UCSD-AML1 (cell line): Measurements from ENCODE around the gene PALM3.

Experiments
- DNase-seq: peaks from one replicate; lab custom pipeline; 2025; ENCODE audit not compliant: unreplicated experiment; lab: John Stamatoyannopoulos, UW

The PALM3 gene

DNA sequence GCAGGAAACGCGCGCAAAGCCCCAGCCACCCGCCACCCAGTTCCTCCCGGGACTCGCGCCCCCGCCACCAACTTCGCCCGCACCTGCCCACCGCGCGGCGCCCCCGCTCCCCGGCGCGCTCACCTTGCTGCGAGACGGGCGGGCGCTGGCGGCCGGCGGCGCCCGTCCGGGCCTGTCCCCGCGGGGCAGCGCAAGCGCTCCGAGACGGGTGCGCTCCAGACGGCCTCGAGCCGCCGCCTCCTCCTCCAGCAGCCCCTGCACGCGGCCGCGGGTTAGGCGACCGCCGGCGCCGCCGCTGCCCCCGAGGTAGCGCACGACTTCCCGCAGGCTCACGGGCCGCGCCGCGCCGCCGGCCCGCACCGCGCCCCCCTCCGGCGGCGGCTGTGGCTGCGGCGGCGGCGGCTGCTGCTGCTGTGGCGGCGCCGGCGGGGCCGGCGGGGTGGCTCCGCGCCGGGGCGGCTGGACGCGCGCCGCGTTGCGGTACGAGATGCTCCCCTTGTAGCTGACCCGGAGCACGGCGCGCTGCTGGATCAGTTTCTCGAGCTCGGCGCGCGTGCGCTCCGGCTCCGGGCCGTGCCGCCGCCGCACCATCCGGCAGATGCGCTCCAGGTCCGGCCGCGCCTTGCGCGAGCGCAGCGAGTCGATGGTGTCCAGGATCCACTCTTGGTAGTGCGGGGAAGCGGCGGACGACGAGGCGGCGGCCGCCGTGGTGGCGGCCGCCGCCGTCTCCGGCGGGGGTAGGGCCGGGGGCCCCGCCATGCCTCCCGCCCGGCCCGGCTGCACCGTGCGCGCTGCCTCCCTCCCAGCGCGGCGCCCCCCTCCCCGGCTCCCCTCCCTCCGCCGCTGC lies 28.0 kb upstream of the PALM3 start:
- peak; percentile 58 for DNase-seq

DNA sequence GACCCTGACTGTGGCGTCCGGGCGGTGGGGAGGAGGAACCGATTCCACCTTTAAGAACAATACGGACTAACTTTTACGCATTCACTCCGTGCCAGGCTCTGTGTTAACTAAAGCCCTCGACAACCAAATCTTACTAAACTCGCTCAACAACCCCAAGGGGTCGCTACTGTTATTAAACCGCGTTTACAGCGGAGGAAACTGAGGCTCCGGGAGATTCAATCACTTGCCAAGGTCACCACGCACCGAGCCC lies 27.5 kb upstream of the PALM3 start:
- DNase-seq: no peak

GRCh38 chr19:14088634-14089411 lies 26.9 kb upstream of the PALM3 start:
- DNase-seq: no peak

GRCh38 chr19:14086098-14086497 lies 24.2 kb upstream of the PALM3 start:
- DNase-seq: no peak

GRCh38 chr19:14085309-14085995 lies 23.6 kb upstream of the PALM3 start, which contains the start of gene C19orf67:
Gene C19orf67, minus strand, starts transcription at chr19:14085783. Its CDS starts 156 bp downstream, at chr19:14085627.
- no peak for DNase-seq

DNA sequence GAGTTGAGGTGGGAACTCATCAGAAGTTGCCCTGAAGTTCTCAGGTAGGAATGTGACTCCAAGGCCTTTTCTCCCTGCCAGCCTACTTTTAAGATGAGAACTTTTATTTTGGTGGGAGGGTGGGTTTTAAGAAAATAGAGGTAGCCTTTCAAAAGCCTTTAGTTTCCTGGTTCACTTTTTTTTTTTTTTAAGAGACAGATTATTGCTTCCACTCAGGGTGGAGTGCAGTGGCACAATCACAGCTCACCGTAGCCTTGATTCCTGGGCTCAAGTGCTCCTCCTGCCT lies 20.7 kb upstream of the PALM3 start:
- DNase-seq: no peak

GRCh38 chr19:14081797-14082674 lies 20.2 kb upstream of the PALM3 start:
- no peak for DNase-seq

GRCh38 chr19:14080887-14081796 lies 19.3 kb upstream of the PALM3 start:
- peak; percentile 98 for DNase-seq

- no peak for DNase-seq
These were observed 16.5 kb upstream of the PALM3 start for GRCh38 chr19:14078411-14078810.

DNA sequence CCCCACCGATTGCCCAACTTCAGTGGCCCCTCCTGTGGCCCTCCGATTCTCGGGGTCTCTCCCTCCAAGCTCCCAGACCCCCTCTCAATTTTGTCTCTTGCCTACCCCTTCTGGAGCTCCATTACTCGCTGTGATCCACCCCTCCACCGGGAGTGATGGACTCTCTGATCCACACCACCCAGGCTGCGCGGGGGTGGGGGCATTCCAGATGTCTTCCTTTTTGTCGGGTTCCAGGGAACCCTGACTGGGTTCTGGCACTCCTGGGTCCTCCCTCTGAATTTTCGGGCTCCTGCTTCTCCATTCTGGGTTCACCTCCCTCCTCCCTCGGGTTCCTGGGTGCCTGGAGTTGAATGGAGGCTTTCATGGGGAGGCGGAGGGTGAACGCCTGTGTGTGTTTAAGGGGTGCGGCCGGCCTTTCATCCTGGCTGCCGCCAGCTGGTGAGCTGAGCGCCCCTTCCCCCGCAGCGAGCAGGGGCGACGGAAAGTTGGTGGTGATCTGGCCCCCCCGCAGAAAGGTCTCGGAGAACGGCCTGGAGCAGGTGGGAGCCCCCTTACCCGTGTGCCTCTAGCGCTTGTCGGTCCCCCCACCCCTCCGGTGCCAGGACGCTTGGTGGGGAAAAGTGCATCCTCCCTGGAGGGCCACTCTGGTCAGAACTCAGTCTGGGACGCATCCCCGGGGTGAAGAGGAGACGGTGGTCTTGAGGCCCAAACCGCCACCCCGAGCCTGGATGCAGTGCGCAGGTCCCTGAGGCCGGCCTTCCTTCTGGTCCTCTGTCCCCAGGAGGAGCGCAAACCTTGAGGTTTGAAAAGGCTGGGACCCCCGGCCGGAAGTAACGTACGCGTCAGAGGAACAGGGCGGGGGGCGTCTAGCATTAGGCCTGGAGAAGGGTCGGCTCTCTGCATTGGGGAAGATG lies 12.3 kb upstream of the PALM3 start:
- DNase-seq: no peak

DNA sequence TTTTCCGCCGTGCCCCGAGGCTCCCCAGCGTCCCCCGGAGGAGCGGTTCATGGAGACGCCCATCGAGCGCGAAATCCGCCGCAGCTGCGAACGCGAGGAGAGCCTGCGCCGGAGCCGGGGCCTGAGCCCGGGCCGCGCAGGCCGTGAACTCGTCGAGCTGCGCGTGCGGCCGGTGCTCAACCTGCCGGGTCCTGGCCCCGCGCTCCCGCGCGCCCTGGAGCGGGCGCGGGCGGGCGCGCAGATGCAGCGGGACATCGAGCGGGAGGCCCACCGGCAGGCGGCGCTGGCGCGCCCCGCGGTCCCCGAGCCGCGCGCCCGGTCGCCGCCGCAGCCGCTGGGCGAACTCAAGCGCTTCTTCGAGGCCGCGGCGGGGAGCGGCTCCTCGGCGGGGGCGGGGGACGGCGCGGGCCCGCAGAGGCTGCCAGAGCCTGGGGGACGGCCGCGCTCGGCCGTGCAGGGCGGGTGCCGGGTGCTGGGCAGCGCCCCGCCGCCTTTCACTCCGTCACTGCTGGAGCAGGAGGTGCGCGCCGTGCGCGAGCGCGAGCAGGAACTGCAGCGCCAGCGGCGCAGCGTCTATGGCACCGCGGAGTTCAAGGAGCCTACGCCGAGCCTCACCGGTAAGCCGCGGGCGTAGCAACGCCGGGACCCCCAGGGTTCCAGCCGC lies 11.5 kb upstream of the PALM3 start:
- peak; percentile 84 for DNase-seq

DNA sequence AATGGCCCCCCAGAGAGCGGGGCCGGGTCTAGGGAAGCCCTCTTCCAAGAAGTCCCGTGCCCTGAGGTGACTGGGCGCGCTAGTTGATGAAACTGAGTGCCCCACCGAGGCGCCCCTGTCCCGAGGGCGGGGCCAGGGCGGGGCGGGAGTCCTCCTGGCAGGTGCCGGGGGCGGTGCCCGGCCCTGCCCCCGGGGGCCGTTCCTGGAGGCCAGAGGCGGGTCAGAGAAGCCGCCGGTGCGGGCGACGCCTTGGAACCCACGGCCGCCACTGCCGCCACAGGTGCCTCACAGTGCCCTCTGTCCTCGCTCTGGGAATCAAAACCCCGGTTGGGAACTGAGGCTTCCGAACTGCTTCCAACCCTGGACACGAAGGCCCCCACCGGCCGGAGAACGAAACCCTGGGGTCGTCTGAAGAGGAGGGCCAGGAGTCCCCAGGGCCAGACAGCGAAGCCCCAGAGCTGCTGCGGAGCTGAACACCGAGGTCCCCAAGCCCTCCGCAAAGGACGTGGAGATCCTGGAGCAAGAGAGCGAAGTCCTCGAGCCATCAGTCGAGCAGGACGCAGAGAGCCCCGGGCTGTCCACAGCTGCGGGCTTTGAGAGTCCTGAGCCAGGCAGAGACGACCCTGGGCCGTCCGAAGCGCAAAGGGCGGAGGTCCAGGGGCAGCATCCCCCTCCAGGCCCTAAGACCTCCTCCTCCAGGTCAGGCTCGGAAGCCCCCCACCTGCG lies 10.8 kb upstream of the PALM3 start, which contains the start of gene MISP3:
TSS of gene MISP3 (plus strand) at position 252 of the 726 bp plus-strand sequence. CDS start 524 bp downstream, outside the sequence.
- peak; percentile 52 for DNase-seq

GRCh38 chr19:14070268-14071050 lies 8.6 kb upstream of the PALM3 start:
- no peak for DNase-seq

GRCh38 chr19:14066134-14066533 lies 4.3 kb upstream of the PALM3 start:
- DNase-seq: no peak

GRCh38 chr19:14063105-14063504 lies 1.2 kb upstream of the PALM3 start:
- DNase-seq: no peak

GRCh38 chr19:14062558-14062855 lies 631 bp upstream of the PALM3 start:
- no peak for DNase-seq

DNA sequence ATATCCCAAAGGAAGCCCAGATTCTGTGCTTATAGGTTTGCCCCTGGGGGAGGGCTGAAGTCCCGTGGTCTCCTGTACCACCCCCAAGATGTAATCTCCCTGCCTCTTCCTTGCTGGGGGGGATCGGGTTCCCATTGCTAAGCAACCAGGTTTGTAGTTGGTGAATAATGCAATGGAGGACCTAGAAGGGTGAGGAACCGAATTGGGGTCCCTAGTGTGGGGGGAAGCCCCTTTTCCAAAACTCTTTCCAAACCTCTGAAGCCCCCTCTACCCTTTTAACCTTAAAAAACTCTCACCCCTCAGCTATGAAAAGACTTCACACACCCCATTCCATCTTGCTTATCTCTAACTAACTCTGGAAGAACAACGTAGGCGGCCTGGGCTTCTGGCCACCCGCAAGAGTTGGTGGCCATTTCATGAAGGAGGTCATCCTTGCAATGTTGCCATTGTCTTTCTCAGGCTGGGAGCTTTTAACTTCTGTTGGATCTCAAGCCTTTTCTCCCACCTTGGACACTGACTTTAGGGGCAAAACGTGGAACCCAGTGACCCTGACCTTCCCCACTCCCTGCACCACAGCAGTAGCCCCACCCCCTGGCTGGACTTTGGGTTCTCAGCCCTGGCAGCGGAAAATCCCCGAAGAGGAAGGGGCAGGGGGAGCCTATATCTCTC lies 661 bp downstream of the PALM3 start:
- DNase-seq: no peak
